H1 (cell line): ENCODE results near the gene MYF5. TPM values are rescaled to one million over a fixed set of nuclear protein-coding genes. Genes with fewer than 3 reads are reported as not detected.

Experiments
- CTCF ChIA-PET: fragments of 300-600 bp; sonication (Branson Sonifier 250); formaldehyde crosslinking; loops from one replicate; lab custom pipeline; 2021; ENCODE audit not compliant: partially characterized antibody; lab: Charles Lee
- POLR2A ChIA-PET: fragments of 300-600 bp; sonication (Branson Sonifier 250); formaldehyde crosslinking; loops from one replicate; lab custom pipeline; 2021; ENCODE audit warnings: inconsistent platforms; ENCODE audit not compliant: partially characterized antibody; lab: Charles Lee
- DNase-seq, 2 experiments: peaks; one replicate each; pipeline versions ENCODE4 v3.0.0 to v3.0.0-alpha.2; 2010 to 2022; ENCODE audit warnings: low spot score in 2 of 2, low read depth in 1 of 2, mixed read lengths in 1 of 2
- FAIRE-seq: peaks from 2 replicates; lab custom pipeline; 2011; peaks lifted over from hg19 to GRCh38; lab: Jason Lieb, UNC
- H2AFZ ChIP-seq: 2 replicates; pipeline ENCODE4 v1.8.1; 2012; ENCODE audit warnings: low read length, inconsistent platforms
- H2AK5ac ChIP-seq: 2 replicates; pipeline ENCODE4 v1.6.1; 2013; ENCODE audit warnings: low read depth, low read length
- H2BK120ac ChIP-seq: replicated peaks from 2 replicates; pipeline ENCODE3; 2013; ENCODE audit warnings: low read depth, low read length, inconsistent platforms
- H2BK12ac ChIP-seq: 2 replicates; pipeline ENCODE4 v1.6.1; 2013; ENCODE audit warnings: low read depth, low read length
- H2BK15ac ChIP-seq: 2 replicates; pipeline ENCODE4 v1.6.1; 2013; ENCODE audit warnings: low read length
- H2BK20ac ChIP-seq: 2 replicates; pipeline ENCODE4 v1.6.1; 2013; ENCODE audit warnings: low read length
- H2BK5ac ChIP-seq: 2 replicates; pipeline ENCODE4 v1.6.1; 2013; ENCODE audit warnings: low read depth, low read length
- H3K14ac ChIP-seq: 2 replicates; pipeline ENCODE4 v1.6.1; 2013; ENCODE audit warnings: inconsistent platforms; ENCODE audit not compliant: insufficient read length
- H3K18ac ChIP-seq: 2 replicates; pipeline ENCODE4 v1.6.1; 2013; ENCODE audit warnings: low read length; ENCODE audit errors: extremely low read depth
- H3K23ac ChIP-seq: 2 replicates; pipeline ENCODE4 v1.6.1; 2013; ENCODE audit warnings: inconsistent platforms; ENCODE audit not compliant: insufficient read length
- H3K23me2 ChIP-seq: 2 replicates; pipeline ENCODE4 v1.6.1; 2013; ENCODE audit warnings: low read depth, low read length
- H3K27ac ChIP-seq: 2 replicates; pipeline ENCODE4 v1.6.1; 2011; ENCODE audit warnings: low read depth, low read length, inconsistent platforms
- H3K27me3 ChIP-seq, 4 experiments: replicated peaks in 1 of 4; 1 replicate in 1 of 4; 2 replicates in 3 of 4; pipeline versions ENCODE4 v1.6.1 to v1.8.1; 2011 to 2013; ENCODE audit warnings: low read length in 3 of 4, mild to moderate bottlenecking in 3 of 4, inconsistent platforms in 2 of 4, mixed read lengths in 2 of 4, moderate library complexity in 1 of 4; ENCODE audit not compliant: control insufficient read depth in 3 of 4, insufficient read depth in 3 of 4; ENCODE audit errors: extremely low read depth in 1 of 4
- H3K36me3 ChIP-seq, 4 experiments: 2 replicates each; pipeline versions ENCODE4 v1.6.1 to v1.8.1; 2011 to 2013; ENCODE audit warnings: mild to moderate bottlenecking in 4 of 4, low read length in 3 of 4, moderate library complexity in 2 of 4, control low read depth in 1 of 4, inconsistent platforms in 1 of 4; ENCODE audit not compliant: insufficient read depth in 4 of 4, control insufficient read depth in 2 of 4
- H3K4ac ChIP-seq: replicated peaks from 2 replicates; pipeline ENCODE3; 2013; ENCODE audit warnings: low read length, low read depth, mixed read lengths, inconsistent platforms; ENCODE audit not compliant: insufficient read length
- H3K4me1 ChIP-seq, 4 experiments: replicated peaks in 1 of 4; 1 replicate in 1 of 4; 2 replicates in 3 of 4; pipeline versions ENCODE4 v1.6.1 to v1.8.1; 2011 to 2013; ENCODE audit warnings: low read length in 3 of 4, inconsistent platforms in 2 of 4, mixed read lengths in 1 of 4; ENCODE audit not compliant: insufficient read depth in 4 of 4, control insufficient read depth in 3 of 4
- H3K4me2 ChIP-seq, 2 experiments: 2 replicates each; pipeline versions ENCODE4 v1.6.1 to v1.8.1; 2011 to 2013; ENCODE audit warnings: low read depth in 2 of 2, low read length in 2 of 2, control low read depth in 1 of 2, inconsistent platforms in 1 of 2, mild to moderate bottlenecking in 1 of 2; ENCODE audit not compliant: insufficient read depth in 1 of 2
- H3K4me3 ChIP-seq, 4 experiments: fragments of 200-600, 300-600 bp in 1 of 4; sonication (generic), shearing (Covaris generic), sonication (Bioruptor Twin) in 1 of 4; 2 replicates each; pipeline versions ENCODE4 v1.5.1 to v1.8.1; 2011 to 2016; ENCODE audit warnings: low read length in 4 of 4, low read depth in 3 of 4, control low read depth in 2 of 4, inconsistent platforms in 2 of 4, mild to moderate bottlenecking in 2 of 4, mixed read lengths in 1 of 4, moderate library complexity in 1 of 4; ENCODE audit not compliant: insufficient read depth in 2 of 4; ENCODE audit errors: extremely low read depth in 1 of 4
- H3K56ac ChIP-seq: replicated peaks from 2 replicates; pipeline ENCODE3; 2013; ENCODE audit warnings: low read depth, mild to moderate bottlenecking, mixed read lengths, low read length, inconsistent platforms; ENCODE audit not compliant: insufficient read length
- H3K79me1 ChIP-seq: 2 replicates; pipeline ENCODE4 v1.6.1; 2013; ENCODE audit warnings: low read depth, low read length, control low read depth
- H3K79me2 ChIP-seq, 2 experiments: 2 replicates each; pipeline versions ENCODE4 v1.6.1 to v1.8.1; 2012 to 2013; ENCODE audit warnings: low read length in 2 of 2, mild to moderate bottlenecking in 2 of 2, inconsistent platforms in 1 of 2; ENCODE audit not compliant: insufficient read depth in 2 of 2, control insufficient read depth in 1 of 2
- H3K9ac ChIP-seq, 4 experiments: replicated peaks in 1 of 4; 1 replicate in 1 of 4; 2 replicates in 3 of 4; pipeline versions ENCODE4 v1.6.1 to v1.8.1; 2011 to 2013; ENCODE audit warnings: low read depth in 3 of 4, low read length in 3 of 4, control low read depth in 2 of 4, mild to moderate bottlenecking in 2 of 4, moderate library complexity in 2 of 4, inconsistent platforms in 1 of 4; ENCODE audit errors: extremely low read depth in 1 of 4
- H3K9me3 ChIP-seq, 2 experiments: 2 replicates each; pipeline versions ENCODE4 v1.6.1 to v1.8.1; 2012 to 2013; ENCODE audit warnings: mild to moderate bottlenecking in 2 of 2, moderate library complexity in 2 of 2, control low read depth in 1 of 2, inconsistent platforms in 1 of 2, low read depth in 1 of 2, low read length in 1 of 2, mixed read lengths in 1 of 2; ENCODE audit not compliant: insufficient read depth in 2 of 2
- H4K20me1 ChIP-seq, 2 experiments: replicated peaks in 1 of 2; 2 replicates each; pipeline versions ENCODE3 to v1.8.1; 2011 to 2013; ENCODE audit warnings: inconsistent platforms in 2 of 2, low read length in 2 of 2, mild to moderate bottlenecking in 1 of 2; ENCODE audit not compliant: insufficient read depth in 2 of 2, control insufficient read depth in 1 of 2
- H4K5ac ChIP-seq: 2 replicates; pipeline ENCODE4 v1.6.1; 2013; ENCODE audit warnings: low read length, low read depth, mixed read lengths, inconsistent platforms; ENCODE audit not compliant: insufficient read length
- H4K8ac ChIP-seq: 2 replicates; pipeline ENCODE4 v1.8.0; 2013; ENCODE audit warnings: mild to moderate bottlenecking, moderate library complexity, low read length, inconsistent platforms; ENCODE audit not compliant: insufficient read depth; ENCODE audit errors: extremely low read depth
- H4K91ac ChIP-seq: replicated peaks from 2 replicates; pipeline ENCODE3; 2013; ENCODE audit warnings: low read length, mixed read lengths, inconsistent platforms; ENCODE audit not compliant: insufficient read length
- KDM1A ChIP-seq: fragments of 200-600, 300-600 bp; sonication (generic); IDR thresholded peaks from 2 replicates; pipeline ENCODE4 v1.7.1; 2016; ENCODE audit warnings: mild to moderate bottlenecking, low read length, borderline replicate concordance
- SIX5 ChIP-seq: IDR thresholded peaks from 2 replicates; pipeline ENCODE4 v1.6.1; 2011; ENCODE audit warnings: mild to moderate bottlenecking, low read depth, low read length
- WGBS, 2 experiments: shearing (Covaris generic) in 1 of 2; methylation state at CpG; one replicate each; pipeline versions ENCODE4 v1.1.6 to v1.1.7; 2013 to 2015; ENCODE audit warnings: low lambda C conversion rate in 2 of 2, mixed read lengths in 2 of 2, inconsistent platforms in 1 of 2, low coverage in 1 of 2, missing lambda C conversion rate in 1 of 2; ENCODE audit not compliant: insufficient replicate concordance in 2 of 2, insufficient coverage in 1 of 2, insufficient read length in 1 of 2; ENCODE audit errors: extremely low coverage in 1 of 2, missing lambda C conversion rate in 1 of 2; 5-methylcytosine and 5-hydroxymethylcytosine counted together
- polyA plus RNA-seq, 7 experiments: library from polyadenylated mRNA; depleted of rRNA in 3 of 7; stranded (reverse) in 5 of 7; unstranded in 2 of 7; fragments of >200 nt in 5 of 7; fragments of 200-250 nt in 2 of 7; gene quantifications; 1 replicate in 5 of 7; 2 replicates in 1 of 7; 4 replicates in 1 of 7; pipeline versions ENCODE4 v1.2.1 to v1.2.3, GENCODE V29; 2011 to 2013; ENCODE audit warnings: missing spikeins in 2 of 7, mixed read lengths in 2 of 7
- total RNA-seq: library from RNA; stranded (reverse); fragmentation: NEBNext Ultra II Directional; extraction: Animal tissue kit (Norgen Biotek cat#: 25700); gene quantifications from 2 replicates; pipeline ENCODE4 v1.2.1, GENCODE V29; 2021

Gene MYF5
- total and polyA plus RNA-seq, 2 of the 8 experiments (the other 6 are each of a cell fraction or from before 2014, with no cell fraction given): 0.09 TPM; not detected in 1

DNA sequence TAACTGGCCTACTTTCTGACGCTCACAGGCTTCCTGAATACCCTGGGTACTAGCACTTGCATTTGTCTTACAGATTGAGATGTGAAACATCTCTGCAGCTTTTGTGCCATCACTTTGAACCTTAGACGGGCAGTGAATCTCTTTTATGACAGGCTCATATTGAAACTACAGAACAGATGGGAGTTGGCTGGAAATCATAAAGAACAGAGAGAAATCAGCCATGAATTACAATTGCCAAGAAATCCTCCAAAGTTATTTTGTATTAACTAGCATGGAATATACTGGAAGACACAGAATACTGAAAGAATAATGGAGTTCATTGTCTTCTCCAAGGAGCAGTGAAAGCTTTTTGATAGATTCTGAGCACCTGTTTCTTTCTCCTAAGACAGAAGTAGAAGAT lies 32.7 kb downstream of the MYF5 start:
- H3K14ac ChIP-seq: no peak overlapping the region
- H4K91ac ChIP-seq: no peak overlapping the region
- no peaks in the 10 kb centered on the region for H3K4me1 ChIP-seq
- no peak overlapping the region for H2BK15ac ChIP-seq
- no peak overlapping the region for H2BK12ac ChIP-seq
- no peak for DNase-seq
- H3K9me3 ChIP-seq: no peaks in the 10 kb centered on the region
- POLR2A ChIA-PET: no interaction called here
- H4K20me1 ChIP-seq: no peaks in the 10 kb centered on the region
- no peak overlapping the region for H2BK120ac ChIP-seq
- H3K23ac ChIP-seq: no peak overlapping the region
- H3K79me1 ChIP-seq: 0 out of 2 replicates have a peak, but pooled peaks cover 2% of the 10 kb centered on the region
- H2BK5ac ChIP-seq: no peak overlapping the region
- H3K79me2 ChIP-seq: no peaks in the 10 kb centered on the region
- H2AFZ ChIP-seq: no peak overlapping the region
- no peak overlapping the region for H3K4me2 ChIP-seq
- FAIRE-seq: no peak
- no peak for TF ChIP-seq KDM1A
- TF ChIP-seq SIX5: no peak
- H3K18ac ChIP-seq: no peak overlapping the region
- H2BK20ac ChIP-seq: no peak overlapping the region
- H3K27ac ChIP-seq: no peak overlapping the region
- no peaks in the 10 kb centered on the region for H3K36me3 ChIP-seq
- H3K9ac ChIP-seq: no peak overlapping the region
- H3K23me2 ChIP-seq: no peaks in the 10 kb centered on the region
- no peak overlapping the region for H3K4ac ChIP-seq
- WGBS, 2 experiments: 84% methylated on average over 2 of the region's 2 CpGs; no CpG with 5 or more reads in 1 of the 2 experiments
- CTCF ChIA-PET: interaction anchor here (1.0 to 1.6 kb wide), 3 partner anchors 12 to 39 kb away, joined by 3 to 5 read pairs (median 3); no protein-coding TSS in a partner anchor
- H4K8ac ChIP-seq: no peak overlapping the region
- no peak overlapping the region for H3K4me3 ChIP-seq
- no peak overlapping the region for H2AK5ac ChIP-seq
- no peaks in the 10 kb centered on the region for H3K27me3 ChIP-seq
- H3K56ac ChIP-seq: no peak overlapping the region
- no peak overlapping the region for H4K5ac ChIP-seq
